ENCODE results near the gene GLG1. TPM values are rescaled to one million over a fixed set of nuclear protein-coding genes. Genes with fewer than 3 reads are reported as not detected.

Gene GLG1
- total RNA-seq, 1 donor from 2014 or later, result 110 TPM

DNA sequence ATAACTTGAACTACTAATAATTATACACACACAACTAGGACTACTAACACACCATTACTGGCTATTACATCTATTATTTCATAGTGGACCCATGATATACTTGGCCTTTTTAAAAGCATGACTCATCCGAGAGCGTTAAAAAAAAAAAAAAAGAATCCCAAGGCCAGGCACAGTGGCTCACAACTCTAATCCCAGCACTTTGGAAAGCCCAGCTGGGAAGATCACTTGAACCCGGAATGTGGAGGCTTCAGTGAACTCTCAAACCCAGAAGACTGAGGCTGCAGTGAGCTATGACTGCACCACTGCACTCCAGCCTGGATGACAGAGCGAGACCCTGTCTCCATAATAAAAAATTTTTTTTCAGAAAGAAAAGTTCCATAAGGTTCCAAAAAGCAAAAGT, 3.1 kb downstream of the GLG1 start:
- Histone ChIP-seq H3K4me1 (peaks cover 52% of the 10 kb centered on the region), H3K27me3 (ENCODE audit: low read depth) (no peaks in the 10 kb centered on the region), H3K36me3 (no peaks in the 10 kb centered on the region), H3K4me3 (no peak overlapping the region), H3K27ac (no peak overlapping the region), H3K9me3 (no peaks in the 10 kb centered on the region)
- ATAC-seq (no peak), DNase-seq (no peak)
- TF ChIP-seq CTCF (IDR thresholded peaks at IDR 0.05), result no peak
- intact Hi-C loops (cut with DNase I), result no loop called here

DNA sequence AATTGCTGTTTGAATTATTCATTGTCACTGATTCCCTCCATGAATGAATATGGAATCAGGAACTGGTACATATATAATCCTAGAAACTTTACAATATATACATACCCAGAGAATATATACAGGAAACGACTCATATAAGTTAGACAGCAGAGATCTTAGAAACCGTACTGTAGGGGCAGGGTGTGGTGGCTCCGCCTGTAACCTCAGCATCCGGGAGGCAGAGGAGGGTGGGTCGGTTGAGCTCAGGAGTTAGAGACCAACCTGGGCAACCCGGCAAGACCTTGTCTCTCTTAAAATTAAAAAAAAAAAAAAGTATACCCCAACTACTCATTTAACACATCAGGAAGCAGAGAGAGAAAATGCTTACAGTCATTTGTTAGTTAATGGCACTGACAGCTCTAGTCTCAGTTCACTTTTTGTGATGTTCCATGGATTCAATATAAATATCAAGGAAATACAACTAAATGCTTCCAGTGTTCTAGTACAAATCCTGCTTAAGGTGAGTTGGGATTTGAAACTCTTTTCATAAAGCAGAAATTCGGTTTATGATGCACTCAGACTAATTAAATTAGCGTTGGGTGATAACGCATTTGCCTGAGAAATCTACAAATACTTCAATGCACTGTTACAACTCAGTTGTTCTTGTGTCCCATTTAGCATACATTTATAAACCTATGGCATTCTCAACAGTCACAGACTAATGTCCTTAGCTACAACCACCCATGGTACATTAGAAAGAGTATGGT, 5.6 kb downstream of the GLG1 start:
- no peak for ATAC-seq
- no peak for TF ChIP-seq CTCF (IDR thresholded peaks at IDR 0.05)
- DNase-seq, result no peak

DNA sequence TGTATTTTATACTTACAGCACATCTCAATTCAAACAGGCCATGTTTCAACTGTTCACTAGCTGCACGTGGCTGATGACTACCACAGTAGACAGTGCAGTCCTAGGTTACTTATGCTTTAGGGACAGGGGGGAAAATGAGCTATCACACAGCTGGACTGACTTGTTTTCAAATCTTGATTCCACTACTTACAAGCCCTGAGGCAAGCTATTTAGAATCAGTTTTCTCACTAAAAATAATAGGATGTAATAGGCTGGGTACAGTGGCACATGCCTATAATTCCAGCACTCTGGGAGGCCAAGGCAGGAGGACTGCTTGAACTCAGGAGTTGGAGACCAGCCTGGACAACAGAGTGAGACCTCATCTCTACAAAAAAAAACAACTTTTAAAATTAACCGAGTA, 10.3 kb downstream of the GLG1 start:
- H3K36me3 ChIP-seq, result peaks cover 16% of the 10 kb centered on the region
- H3K4me3 ChIP-seq, result no peak overlapping the region
- no peak for TF ChIP-seq CTCF (IDR thresholded peaks at IDR 0.05)
- no peak for ATAC-seq
- no peaks in the 10 kb centered on the region for H3K9me3 ChIP-seq
- intact Hi-C loops (cut with DNase I), result no loop called here
- peaks cover 10% of the 10 kb centered on the region for H3K4me1 ChIP-seq
- H3K27ac ChIP-seq, result no peak overlapping the region
- no peak for DNase-seq
- no peaks in the 10 kb centered on the region for H3K27me3 ChIP-seq (ENCODE audit: low read depth)

More for the DNA sequence above, 5.6 kb downstream of the GLG1 start:
- no peak overlapping the region for H3K4me3 ChIP-seq
- H3K36me3 ChIP-seq, result peaks cover 16% of the 10 kb centered on the region
- H3K27ac ChIP-seq, result no peak overlapping the region
- intact Hi-C loops (cut with DNase I), result no loop called here
- H3K4me1 ChIP-seq, result peaks cover 44% of the 10 kb centered on the region
- H3K27me3 ChIP-seq (ENCODE audit: low read depth), result no peaks in the 10 kb centered on the region
- H3K9me3 ChIP-seq, result no peaks in the 10 kb centered on the region

DNA sequence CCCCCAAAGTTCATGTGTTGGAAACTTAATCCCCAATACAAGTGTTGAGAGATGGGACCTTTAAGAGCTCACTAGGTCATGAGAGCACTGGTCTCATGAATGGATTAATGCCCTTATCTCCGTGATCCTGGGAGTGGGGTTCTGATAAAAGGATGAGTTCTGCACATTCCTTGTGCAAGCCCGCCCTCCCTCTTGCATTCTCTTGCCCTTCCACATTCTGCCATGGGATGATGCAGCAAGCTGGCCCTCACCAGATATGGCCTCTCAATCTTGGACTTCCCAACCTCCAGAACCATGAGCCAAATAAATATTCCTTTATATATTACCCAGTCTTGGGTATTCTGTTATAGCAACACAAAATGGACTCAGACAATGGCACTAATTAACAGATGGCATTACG, 14.1 kb downstream of the GLG1 start:
- H3K27ac ChIP-seq, result no peak overlapping the region
- DNase-seq, result no peak
- no peak for TF ChIP-seq CTCF (IDR thresholded peaks at IDR 0.05)
- no peaks in the 10 kb centered on the region for H3K9me3 ChIP-seq
- peaks cover 8% of the 10 kb centered on the region for H3K36me3 ChIP-seq
- ATAC-seq, result no peak
- intact Hi-C loops (cut with DNase I), result no loop called here
- no peaks in the 10 kb centered on the region for H3K27me3 ChIP-seq (ENCODE audit: low read depth)
- no peak overlapping the region for H3K4me3 ChIP-seq
- H3K4me1 ChIP-seq, result no peaks in the 10 kb centered on the region

DNA sequence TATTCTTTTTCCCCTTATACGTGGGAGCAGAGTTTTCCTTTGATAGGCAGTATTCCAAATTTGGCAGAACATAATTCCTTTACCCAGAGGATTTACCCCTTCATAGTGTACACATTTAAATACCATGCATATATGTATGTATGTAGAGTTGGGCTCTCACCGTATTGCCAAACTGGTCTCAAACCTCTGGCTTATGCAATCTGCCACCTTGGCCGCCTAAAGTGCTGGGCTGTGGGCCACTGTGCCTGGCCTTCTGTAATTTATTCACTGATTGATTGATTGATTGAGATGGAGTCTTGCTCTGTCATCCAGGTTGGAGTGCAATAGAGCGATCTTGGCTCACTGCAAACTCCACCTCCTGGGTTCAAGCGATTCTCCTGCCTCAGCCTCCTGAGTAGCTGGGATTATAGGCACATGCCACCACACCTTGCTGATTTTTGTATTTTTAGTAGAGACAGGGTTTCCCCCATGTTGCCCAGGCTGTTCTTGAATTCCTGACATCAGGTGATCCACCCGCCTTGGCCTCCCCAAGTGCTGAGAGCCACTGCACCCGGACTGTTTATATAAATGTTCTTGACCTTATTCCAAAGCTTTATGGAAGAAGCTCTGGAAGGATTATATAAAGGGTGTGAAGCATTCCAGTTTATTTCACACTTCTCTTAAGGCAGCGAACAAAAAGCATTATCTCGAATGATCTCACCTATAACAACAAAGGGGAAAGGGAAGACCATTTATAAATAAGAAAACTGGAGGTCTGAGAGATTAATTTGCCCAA, 14.9 kb downstream of the GLG1 start:
- no peak for TF ChIP-seq CTCF (IDR thresholded peaks at IDR 0.05)
- Histone ChIP-seq H3K27ac (no peak overlapping the region), H3K4me3 (no peak overlapping the region), H3K27me3 (ENCODE audit: low read depth) (no peaks in the 10 kb centered on the region), H3K9me3 (no peaks in the 10 kb centered on the region), H3K4me1 (no peaks in the 10 kb centered on the region), H3K36me3 (peaks cover 7% of the 10 kb centered on the region)
- peak in 1 of 2 donors; percentile 32 for ATAC-seq
- DNase-seq, result no peak
- intact Hi-C loops (cut with DNase I), result no loop called here
